ENCODE measurements around the gene R3HDM4.
A peak's percentile ranks its signal among the peaks of the same experiment; 100 is the strongest.
"Not testable (repeated sequence)": the region's sequence is repeated elsewhere in the genome, so short reads cannot be mapped to it uniquely, and the experiment has no call there.

R3HDM4 gene

DNA sequence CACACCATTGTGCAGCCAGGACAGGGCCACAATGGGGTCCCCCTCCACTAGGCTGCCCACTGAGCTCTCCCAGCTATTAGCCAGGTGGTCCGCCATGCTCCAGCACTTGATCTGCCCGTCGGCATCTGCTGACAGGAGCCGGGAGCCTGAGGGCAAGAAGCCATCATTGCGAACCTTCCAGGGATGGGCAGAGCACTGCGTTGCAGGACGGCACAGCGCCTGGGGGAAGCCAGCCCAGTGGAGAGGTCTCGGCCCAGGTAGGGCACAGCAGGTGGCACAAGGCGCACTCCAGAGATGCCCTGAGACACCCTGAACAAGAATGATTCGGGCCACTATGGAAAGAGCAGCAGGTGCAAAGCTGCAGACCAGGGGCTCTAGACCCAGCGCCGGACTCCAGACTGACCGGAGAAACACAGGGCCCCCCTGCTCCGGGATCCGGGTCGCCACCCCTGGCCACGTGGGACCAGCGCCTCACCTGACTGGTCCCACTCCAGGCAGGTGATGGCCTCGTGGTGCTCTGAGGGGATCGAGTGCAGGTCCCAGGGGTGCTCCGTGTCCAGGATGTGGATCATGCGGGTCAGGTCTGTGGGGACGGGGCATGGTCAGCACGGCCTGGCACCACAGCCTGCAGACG, 23.2 kb downstream of the R3HDM4 start:
- DNase-seq = no peak

DNA sequence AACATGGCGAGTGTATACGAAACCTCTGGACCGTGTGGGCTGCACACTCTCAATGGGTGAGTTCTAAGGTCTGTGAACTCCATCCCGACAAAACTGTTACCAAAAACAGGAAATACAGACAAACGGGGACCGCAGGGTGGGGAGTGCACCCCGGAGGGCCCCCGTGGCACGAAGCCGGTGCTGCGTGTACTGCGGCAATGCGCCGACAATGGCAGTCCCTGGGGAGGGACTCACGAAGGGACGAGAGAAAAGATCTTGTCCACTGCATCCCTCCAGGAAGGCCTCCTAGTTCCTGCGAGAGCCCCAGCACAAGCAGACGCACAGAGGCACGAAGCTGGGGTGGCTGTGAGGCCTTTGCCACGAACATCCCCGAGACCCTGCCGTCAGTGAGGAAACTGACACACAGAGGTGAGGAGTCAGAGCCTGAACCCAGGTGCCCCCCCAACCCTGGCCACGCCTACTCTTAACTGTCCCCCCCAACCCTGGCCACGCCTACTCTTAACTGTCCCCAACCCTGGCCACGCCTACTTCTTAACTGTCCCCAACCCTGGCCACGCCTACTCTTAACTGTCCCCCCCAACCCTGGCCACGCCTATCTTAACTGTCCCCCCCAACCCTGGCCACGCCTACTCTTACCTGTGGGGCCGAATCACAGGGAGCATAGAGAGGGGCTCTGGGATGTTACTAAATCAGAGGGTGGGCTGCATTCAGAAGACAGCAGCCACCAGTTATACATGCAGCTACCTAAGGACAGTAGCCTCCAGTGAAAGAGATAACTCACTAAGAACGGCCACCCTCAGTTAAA, 24.2 kb downstream of the R3HDM4 start:
- no peak for DNase-seq

DNA sequence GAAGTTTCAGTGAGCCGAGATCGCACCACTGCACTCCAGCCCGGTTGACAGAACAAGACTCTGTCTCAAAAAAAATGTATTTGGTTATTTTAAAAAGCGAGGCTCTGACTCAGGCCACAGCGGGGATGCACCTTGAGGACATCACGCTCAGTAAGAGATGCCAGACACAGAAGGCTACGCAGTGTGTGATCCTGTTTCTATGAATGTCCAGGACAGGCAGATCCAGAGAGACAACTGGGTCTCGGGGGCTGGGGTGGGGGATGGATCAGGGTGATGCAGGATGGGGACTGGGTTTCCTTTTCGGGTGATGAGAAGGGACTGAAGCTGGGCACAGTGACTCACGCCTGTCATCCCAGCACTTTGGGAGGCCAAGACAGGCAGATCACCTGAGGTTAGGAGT, 25.4 kb downstream of the R3HDM4 start:
- no peak for DNase-seq

DNA sequence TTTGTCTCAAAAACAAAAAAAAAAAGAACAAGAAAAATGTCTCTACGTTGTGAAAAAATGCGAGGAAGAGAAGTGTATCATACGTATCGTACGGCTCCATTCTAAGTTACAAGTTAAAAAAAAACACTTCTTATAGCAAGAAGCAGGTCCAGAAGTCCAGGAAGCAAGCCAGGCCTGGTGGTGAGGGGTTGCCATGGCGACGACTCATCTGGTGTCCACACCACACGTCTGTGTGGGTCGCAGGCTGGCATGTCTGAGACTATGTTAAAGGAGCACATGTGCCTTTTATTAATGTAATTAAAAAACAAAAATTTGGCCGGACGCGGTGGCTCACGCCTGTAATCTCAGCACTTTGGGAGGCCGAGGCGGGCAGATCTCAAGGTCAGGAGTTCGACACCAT, 25.9 kb downstream of the R3HDM4 start:
- peak; percentile 49 for DNase-seq

DNA sequence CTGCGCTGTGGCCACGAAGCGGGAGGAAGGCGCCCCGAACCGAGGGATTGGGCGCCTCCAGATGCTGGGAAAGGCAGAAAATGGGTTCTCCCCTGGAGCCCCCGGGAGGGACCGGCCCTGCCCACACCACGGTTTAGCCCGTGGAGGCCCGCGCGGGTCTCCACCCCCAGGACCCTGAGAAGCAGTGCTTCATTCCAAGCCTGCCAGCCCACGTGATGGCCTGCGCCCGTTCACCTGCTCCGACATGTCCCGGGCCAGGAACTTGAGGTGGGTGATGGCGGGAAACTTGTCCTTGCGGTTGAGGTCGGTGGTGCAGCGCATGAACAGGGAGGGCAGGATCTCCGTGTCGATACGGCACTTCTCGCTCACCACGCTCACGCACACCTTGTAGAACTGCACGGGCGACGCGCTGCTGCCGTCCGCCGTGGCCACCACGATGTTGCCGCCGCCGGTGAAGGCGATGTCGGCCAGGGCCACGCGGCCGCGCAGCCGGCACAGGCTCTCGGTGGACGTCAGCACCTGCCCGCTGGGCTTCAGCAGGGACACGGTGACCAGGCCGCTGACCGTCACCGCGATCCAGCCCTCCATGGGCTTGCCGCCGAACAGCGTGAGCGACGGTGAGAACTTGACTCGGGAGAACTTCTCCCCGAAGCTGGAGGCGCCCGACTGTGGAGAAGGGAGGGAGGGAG, 27.3 kb downstream of the R3HDM4 start:
- no peak for DNase-seq

DNA sequence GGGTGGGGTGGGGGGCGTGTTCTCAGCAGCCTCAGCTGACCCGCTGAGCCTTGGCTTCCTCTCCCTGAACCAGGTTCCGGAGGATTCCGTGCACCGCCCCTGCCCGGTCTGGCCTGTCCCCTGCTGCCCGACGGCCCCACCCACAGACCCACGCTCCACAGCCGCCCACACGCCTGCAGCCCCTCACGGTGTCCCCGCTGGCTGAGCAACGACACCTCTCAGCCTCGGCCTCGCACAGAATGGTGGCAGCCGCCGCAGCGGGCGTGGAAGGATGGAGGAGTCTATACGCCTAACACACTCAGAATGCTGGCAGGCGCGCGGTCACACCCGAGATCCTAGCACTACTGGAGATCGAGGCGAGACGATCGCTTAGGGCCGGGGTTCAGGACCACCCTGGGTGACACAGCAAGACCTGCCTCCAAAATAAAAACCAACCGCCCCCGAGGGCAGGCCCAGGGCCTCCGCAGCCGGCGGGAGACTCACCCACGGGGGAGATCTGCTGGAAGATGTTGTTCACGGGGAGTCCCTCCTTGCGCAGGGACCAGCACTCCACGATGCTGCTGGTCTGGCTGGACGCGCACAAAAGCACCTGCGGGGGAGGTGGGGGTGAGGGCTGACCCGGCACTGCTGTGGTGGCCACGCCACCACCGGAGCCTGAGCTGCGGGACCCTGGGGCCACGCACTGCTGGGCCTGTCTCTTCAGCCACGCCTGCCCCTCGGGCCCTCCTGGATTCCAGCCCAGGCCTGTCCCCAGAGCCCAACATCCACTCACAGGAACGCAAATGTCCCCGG, 28.4 kb downstream of the R3HDM4 start:
- DNase-seq = no peak

DNA sequence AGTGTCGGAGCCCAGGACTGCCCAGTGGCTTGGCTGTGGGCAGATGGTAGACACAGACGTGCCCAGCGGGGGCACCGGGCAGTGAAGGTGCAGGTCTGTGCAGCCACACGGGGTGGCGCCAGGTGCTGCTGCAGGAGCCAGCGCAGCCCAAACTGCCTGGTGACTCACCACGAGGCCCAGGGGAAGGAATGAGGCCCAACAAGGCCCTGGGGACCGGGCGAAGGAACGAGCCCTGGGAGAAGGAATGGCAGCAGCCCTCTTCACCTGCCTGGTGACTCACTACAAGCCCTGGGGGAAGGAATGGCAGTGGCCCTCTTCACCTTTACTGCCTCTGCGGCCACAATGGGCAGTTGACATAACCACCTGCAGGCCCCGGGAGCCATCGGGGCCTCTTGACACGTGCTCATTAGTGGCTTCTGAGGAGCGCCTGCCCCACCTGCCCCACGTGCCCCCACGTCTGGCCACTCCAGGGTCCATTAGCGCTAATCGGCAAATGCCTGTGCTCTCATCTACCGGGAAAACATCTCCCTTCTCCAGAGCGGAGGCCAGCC, 29.3 kb downstream of the R3HDM4 start:
- DNase-seq = peak; percentile 95

DNA sequence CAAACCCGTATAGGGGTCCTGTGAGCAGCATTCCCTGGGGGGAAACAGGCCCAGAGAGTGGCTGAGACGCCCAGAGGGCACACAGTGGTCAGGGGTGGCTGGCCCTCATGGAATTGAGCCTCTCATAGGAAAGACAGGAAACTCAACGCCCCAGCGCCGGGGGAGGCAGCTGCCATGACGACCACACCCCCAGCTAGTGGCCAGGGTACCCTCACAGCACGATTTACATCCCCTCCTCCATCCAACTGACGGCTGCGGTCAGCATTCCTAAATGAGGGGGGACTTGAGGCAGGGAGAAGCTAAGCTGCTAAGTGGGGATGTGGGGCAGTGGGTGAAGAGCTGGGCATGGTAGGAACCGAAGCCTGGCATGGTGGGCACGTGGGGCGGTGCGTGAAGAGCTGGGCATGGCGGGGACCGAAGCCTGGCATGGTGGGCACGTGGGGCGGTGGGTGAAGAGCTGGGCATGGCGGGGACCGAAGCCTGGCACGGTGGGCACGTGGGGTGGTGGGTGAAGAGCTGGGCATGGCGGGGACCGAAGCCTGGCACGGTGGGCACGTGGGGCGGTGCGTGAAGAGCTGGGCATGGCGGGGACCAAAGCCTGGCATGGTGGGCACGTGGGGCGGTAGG, 30.0 kb downstream of the R3HDM4 start:
- no peak for DNase-seq

DNA sequence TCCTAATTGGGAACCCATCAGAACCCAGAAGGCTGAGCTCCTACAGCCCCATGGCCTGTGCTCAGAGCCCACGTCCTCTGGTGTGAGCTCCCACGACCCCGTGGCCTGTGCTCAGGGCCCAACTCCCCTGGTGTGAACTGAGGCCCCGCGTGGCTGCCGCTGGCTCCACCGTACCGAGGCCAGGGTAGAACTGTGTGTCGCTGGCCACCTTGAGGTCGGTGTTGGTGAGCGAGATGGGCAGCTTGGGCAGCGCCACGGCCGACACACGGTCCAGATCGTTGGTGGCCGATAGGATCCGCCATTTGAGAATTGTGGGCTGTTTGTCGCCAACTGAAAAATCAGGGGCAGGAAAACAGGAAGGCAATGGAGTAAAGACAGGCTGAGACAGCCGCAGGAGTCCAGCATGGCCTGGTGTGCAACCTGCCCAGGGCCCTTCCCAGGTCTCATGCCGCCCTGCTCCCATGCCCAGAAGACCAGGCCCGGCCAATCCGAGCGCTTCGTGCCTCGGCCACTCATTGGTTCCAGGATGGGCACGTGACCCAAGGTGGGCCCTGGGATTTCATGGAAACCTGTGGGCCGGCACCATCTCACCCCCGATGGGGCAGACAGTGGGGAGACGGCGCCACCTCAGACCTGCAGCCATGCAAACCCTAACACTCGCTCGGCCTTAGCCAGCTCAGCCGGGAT, 31.5 kb downstream of the R3HDM4 start:
- no peak for DNase-seq

DNA sequence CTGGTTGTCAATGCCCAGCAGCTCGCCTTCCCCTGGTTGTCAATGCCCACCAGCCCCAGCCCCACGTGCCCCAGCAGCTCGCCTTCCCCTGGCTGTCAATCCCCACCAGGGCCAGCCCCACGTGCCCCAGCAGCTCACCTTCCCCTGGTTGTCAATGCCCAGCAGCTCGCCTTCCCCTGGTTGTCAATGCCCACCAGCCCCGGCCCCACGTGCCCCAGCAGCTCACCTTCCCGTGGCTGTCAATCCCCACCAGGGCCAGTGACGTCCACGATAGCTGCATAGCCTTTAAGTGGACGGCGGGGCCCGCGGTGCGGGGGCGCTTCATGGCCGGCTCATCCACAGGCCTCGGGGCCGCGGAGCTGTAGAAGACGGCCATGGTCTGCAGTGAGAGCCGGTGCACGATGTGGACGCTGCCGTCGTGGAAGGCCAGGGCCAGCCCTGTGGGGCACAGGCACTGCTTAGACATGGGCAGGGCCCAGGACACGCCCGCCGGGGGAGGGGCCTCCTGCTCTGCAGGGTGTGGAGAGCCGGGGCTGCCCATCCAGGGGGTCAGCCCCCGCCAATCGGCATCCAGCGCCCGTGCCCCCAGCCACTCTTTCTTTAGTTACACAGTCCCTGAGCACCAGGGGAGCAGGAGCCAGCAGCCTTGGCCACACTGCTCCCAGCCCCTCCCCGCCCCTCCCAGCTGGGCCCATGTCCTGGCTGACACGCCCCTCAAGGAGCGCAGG, 33.1 kb downstream of the R3HDM4 start:
- DNase-seq = no peak

DNA sequence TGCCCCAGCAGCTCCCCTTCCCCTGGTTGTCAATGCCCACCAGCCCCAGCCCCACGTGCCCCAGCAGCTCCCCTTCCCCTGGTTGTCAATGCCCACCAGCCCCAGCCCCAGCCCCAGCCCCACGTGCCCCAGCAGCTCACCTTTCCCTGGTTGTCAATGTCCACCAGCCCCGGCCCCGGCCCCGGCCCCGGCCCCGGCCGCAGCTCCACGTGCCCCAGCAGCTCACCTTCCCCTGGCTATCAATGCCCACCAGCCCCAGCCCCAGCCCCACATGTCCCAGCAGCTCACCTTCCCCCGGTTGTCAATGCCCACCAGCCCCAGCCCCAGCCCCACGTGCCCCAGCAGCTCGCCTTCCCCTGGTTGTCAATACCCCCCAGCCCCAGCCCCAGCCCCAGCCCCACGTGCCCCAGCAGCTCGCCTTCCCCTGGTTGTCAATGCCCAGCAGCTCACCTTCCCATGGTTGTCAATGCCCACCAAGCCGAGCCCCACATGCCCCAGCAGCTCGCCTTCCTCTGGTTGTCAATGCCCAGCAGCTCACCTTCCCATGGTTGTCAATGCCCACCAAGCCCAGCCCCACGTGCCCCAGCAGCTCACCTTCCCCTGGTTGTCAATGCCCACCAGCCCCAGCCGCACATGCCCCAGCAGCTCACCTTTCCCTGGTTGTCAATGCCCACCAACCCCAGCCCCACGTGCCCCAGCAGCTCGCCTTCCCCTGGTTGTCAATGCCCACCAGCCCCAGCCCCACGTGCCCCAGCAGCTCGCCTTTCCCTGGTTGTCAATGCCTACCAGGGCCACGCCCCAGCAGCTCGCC, 34.1 kb downstream of the R3HDM4 start:
- DNase-seq = not testable (repeated sequence)

DNA sequence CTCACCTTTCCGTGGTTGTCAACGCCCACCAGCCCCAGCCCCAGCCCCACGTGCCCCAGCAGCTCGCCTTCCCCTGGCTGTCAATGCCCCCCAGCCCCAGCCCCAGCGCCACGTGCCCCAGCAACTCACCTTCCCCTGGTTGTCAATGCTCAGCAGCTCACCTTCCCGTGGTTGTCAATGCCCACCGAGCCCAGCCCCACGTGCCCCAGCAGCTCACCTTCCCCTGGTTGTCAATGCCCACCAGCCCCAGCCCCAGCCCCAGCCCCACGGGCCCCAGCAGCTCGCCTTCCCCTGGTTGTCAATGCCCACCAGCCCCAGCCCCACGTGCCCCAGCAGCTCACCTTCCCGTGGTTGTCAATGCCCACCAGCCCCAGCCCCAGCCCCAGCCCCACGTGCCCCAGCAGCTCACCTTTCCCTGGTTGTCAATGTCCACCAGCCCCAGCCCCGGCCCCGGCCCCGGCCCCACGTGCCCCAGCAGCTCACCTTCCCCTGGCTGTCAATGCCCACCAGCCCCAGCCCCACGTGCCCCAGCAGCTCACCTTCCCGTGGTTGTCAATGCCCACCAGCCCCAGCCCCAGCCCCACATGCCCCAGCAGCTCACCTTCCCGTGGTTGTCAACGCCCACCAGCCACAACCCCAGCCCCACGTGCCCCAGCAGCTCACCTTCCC, 34.9 kb downstream of the R3HDM4 start:
- not testable (repeated sequence) for DNase-seq

DNA sequence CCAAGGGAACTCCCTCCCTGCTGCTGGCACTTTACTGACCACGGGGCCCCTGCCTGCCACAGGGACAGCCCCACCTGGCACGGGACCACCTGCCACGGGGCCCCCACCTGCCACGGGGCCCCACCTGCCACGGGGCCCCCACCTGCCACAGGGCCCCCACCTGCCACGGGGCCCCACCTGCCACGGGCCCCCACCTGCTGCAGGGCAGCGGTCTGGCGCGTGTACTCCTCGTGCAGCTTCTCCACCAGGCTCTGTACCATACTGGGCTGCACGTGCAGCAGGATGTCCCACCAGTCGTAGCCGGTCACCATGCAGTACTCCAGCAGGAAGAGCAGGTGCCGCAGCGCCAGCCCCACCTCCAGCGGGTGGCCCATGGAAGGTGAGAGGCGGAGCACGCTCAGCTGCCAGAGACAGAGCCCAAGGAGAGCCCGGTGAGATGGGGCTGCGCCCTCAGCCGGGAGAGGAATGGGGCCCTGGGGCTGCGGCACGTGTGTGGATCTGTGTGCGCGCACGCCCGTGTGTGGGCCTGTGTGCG, 36.2 kb downstream of the R3HDM4 start:
- DNase-seq = peak; percentile 56

DNA sequence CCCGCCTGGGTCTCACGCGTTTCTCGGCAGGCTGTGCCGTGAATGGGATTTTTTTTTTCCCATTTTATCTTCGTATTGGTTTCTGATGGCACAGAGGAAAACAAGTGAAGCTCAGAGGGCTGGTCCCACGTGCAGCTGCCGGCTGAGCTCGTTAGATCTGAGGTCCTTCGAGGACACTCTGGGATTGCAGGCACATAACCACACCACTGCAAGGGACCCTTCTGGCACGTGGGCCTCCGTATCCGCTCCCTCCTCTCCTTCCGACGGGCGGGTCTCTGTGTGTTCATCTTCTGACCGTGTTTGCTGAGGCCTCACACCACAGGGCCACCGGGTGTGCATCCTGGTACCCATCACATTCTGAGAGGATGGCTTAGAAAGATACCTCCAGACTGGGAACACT, 36.9 kb downstream of the R3HDM4 start:
- no peak for DNase-seq

DNA sequence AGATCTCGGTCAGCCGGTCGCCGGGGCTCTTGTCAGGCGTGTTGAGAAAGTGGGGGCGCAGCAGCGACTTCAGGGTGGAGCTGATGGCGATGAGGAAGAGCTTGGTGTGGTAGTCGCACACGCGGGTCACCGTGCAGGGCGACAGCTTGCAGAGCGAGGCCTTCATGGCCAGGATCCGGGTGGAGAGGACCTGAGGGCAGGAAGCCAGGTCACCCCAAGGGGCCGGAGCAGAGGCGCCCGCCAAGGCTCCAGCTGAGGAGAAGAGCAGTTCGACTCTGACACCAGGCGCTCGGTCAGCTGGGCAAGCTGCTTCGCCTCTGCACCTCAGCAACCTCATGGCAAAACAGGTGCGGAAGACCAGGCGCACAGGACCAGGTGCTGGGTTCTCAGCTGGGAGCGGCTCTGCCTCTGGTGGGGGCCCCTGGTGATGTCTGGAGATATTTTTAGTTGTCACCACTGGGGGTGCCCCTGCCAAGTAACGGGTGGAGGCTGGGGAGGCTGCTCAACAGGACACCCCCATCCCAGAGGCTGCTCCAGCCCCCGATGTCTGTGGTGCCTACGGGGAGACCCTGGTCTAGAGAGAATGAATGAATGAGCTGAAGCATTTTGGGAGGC, 37.6 kb downstream of the R3HDM4 start:
- DNase-seq = no peak

DNA sequence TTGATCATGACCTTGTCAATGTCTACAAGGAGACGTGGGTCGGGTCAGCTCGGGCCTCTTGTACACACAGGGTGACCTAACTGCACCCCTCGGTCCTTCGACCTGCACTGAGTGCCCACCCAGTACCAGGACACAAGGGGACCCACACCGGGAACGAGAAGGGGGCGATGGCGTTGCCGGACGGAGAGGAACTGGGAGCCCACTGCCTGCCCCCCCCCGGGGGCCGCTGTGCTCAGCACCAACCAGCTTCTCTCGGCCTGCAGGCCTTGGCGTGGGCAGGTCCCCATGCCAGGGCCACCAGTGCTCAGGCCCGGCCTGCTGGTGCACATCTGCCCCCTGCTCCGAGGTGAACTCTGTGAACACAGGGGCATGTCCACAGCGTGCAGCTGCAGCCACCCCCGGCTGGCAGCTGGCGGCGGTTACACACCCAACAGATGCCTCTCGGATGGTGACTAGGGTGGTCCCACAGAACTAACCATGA, 39.4 kb downstream of the R3HDM4 start:
- DNase-seq = no peak

DNA sequence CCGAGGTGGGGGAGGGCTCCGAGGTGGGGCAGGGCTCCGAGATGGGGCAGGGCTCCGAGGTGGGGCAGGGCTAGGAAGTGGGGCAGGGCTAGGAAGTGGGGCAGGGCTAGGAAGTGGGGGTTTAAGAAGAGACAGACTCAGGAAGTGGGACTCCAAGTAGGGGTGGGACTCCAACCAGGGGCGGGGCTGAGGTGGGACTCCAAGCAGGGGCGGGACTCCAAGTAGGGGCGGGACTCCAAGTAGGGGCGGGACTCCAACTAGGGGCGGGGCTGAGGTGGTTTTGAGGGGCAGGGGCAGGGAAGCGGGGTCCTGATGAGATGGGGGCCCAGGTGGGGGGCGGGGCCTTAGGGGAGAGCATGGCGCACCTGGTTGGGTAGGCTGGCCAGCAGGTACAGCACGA, 39.9 kb downstream of the R3HDM4 start:
- no peak for DNase-seq

DNA sequence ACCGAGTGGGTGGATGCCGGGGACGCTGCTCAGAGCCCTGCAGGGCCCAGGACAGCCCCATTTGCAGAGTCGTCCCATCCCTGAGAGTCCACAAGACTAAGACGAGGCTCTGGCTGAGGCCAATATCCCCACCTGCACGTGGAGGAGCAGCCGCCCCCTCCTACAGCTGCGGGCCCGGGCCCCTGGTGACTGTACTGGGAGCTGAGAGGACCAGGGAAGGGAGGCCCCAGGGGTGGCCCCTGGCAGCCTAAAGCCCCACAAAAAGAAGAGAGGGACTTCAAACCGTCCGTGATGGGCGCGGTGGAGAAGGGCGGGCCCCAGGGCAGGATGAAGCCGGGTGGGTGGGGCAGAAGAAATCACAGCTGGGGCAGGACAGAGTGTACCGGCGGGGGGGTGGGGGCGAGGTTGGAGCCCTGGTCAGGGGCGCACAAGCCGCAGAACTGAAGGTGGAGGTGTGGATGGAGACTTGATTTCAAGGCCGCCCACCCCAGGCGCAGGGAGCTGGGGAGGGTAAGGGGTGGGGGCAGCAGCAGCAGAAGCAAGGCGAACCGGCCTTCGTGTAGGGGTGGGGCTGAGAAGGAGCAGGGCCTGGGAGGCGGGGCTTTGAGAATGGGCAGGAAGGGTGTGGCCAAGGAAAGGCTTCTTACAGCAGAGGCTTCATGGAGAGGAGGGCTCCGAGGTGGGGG, 40.6 kb downstream of the R3HDM4 start:
- peak; percentile 27 for DNase-seq

Measured in DMS53 (cell line).